Amygdala (tissue), 56 donors: ENCODE measurements around the gene ASB6.

Experiments
- DNase-seq, 56 donors: peaks; one replicate each; lab custom pipeline; 2025; lab: John Stamatoyannopoulos, UW

Gene ASB6

DNA sequence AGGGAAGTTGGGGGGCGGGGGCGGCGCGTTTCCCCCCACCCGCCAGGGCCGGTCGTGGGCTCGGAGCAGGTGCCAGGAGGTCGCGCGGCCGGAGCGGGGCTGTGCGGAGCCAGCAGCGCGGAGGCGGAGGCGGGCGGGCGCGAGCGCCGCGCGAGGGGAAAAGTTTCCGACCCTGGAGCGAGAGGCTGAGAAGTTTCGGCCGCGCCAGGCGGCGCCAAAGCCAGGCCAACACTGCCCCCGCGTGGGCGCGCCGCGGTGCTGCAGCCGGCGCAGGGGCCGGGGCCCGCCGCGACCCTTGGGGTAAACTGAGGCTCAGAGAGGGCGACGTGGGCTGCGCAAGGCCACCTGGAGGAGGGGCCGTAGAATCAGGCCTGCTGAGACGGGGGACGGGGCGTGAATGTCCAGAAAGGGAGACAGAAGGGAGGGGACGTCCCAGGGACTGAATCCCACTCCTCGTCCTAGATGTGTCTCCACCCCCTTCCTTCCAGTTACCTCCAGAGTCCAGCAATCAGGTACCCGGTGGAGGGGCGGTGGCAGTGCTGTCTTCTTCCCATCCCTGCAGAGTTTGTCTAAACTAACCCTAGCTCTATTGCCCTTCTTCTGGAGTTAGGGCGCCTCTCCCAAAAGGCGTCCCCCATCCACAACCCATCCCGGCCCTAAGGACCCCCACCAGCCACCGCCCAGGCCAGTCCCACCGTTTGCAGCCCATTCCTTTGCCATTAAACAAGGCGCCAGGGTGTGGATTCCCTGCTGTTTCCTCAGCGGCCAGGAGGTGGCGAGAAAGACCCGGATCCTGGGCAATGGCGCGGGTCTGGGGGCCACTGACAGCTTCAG lies 31.3 kb downstream of the ASB6 start:
- peak in 45 of 56 donors; percentile 9 to 76 (median 51) for DNase-seq

DNA sequence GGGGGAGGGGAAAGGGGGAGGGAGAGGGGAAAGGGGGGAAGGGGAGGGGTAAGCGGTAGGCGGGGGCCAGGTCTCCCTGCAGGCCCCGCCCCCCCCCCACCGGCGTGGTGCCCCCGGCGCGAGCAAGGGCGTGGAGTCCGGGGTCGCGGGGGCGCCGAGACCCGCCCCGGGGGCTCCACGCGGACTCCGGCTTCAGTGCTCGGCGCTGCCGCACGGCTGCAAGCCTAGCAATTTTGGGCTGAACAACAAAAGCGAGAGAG lies 31.8 kb downstream of the ASB6 start:
- no peak for DNase-seq

DNA sequence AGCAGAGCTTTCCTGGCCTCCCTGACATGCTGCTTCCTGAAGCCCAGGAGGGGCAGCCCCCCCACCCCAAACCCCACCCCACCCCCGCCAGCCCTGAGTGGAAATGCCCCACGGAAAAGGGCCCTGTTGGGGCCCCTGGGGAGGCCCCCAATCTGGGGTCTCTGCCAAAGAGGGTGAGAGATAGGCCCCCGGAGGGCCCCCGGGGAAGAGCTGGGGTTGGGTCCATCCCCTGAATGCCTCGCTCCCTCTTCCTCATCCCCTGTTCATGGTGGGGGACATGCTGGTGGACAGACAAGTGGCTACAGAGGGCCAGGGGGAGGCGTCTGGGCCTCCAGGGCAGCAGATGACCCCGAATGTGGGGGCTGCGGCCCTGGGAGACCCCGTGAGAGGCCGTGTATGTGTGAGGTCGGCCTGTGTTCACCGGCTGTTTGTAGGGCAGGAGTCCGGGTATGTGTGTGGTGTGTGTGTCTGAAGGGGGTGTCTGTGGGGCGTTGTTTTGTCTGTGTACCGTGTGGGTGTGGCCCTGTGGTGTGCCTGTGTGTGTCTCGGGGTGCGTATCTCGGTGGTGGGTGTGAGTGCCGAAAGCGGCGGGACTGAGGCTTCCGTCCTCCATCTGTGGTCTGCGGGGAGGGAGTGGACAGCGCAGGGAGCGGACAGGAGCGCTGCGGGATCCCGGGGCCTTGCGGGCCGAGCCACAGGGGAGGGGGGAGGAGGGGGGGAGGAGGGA lies 32.3 kb downstream of the ASB6 start:
- DNase-seq, result peak in 1 of 56 donors; percentile 38

DNA sequence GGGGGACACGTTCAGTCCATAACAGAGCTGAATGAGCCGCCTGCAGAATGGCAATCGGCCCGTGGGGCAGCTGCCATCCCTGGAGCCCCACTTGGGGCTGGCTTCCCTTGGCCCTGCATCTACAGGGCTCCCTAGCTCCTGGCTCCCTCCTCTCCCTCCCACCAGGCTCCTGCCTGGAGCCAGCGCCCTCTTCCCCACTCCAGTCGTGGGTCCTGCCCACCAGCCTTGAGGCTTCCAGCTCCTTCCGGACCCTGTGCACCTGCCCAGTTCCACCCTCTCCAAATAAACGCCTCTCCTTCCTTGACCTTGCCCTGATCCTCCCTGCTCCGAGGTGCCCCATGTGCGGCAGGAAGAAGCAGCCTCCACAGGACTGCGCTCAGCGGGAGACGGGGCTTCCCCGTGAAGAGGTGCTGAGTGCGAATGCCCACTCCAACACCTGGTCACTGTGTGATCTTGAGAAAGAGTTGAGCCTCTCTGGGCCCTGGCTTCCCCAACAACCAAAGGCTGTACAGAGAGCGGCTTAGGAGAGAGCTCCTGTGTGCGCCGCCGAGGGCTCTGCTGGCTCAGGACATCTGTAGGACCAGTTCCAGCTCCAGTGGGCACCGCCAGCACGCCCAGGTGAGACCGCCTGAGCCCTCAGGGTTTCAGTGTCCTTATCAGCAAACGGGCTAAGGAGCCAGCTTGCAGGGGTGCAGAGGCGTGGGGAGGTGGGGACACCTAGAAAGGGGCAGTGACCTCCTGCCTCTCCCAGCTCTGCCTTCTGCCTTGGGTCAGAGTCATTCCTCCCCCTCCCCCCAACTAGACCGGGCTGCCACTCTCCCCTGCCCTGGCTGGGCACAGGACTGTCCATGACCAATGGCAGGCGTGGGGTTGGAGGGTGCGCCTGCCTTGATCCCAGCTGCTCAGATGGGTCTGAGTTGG lies 33.1 kb downstream of the ASB6 start:
- DNase-seq, result no peak

DNA sequence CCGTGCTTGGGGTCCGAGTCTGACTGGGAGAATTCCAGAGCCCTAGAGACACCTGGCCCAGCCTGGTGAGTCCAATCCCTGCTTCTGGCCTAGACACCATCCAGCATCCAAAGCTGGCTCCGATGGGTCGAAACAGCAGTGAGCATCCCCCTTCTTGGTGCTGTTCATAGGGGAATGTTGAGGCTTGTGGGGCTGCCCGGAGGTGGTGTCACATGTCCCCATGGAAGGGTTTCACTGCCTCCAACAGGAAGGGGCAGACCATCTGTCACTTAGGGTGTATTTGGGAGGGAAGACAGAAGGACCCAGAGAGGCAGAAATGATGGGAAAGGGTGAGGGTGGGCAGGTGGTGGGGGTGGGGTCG lies 34.9 kb downstream of the ASB6 start:
- no peak for DNase-seq

DNA sequence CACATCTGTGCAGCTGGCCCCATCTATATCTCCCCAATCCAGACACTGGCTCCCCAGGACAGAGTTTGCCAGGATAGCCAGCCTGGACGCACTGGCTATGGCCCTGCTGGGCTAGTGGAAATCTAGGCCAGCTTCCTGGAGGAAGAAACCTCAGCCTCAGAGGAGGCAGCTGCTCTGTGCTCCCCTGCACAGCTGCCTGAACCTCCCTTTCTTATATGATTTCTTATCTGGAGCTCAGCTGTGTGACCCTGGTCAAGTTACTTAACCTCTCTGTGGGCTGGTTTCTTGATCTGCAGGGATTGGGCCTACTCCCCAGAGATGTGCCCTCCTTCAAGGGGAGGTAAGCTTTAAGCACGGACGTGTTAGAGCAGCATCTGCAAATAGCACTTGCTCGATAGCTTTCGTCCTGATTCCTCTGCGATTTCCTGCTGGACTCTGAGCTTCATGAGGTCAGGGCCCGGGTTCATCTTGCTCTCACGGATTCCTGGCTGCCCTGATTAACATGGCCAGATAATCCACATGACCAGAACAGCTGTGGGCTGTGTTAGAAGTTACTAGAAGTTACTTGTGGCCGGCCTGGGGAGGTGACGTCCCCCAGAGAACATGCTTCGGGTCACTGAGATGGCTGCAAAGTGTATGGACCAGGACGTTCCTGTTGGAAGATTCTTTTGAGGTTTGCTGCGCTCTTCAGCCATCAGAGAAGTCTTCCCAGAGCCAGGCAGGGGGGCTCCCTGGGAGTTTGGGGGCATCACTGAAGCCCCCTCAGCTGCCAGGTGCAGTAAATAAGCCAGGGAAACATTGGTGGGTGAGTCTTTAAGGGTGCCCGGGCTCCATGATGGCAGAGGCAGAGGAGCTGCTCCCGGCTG lies 35.6 kb downstream of the ASB6 start:
- DNase-seq, result no peak

DNA sequence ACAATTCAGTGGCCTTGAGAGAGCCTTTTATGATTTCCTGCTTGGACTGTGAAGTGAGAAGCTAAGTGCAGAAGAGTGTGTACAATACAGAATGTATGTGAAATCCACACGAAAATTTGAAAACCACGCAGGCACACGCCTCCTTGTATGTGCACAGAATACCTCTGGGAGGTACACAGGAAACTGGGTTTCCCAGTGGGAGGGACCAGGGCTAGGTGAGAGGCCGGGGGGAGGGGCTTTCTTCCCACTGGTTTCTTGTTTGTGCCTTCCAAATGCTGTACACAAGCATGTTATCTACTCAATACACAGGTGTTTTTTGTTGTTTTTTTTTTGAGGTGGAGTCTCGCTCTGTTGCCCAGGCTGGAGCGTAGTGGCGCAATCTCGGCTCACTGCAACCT lies 37.2 kb downstream of the ASB6 start:
- no peak for DNase-seq

DNA sequence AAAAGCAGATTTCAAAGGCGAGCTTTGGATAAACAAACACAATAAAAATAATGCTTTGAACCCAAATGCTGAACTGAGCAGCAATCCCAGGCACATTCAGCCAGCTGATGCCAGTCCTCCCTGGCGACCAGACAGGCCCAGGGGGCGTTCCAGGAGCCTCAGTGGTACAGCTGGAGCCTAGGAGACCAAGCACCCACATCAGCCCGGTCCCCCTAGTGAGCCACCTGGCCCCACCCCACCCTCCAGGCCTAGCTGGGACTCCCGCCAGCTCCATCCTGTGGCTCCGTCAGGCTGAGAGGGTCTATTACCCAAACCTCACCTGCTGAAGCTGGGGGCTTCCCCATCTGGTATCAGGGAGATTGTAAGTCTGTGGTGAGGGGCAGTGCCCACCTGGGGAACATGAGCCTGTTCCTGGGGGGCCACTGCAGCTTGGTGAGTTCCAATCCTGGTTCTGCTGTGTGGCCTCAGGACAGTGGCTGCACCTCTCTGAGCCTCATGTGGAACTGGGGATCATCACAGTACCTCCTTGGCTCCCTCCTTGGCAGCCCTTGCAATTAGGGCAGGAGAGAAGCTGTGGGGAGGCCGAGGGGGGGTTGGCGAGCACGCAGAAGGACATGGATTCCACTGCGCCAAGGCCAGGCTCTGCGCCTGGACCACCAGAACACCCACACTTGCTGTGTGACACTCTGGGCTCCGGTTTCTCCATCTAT lies 37.7 kb downstream of the ASB6 start:
- no peak for DNase-seq

DNA sequence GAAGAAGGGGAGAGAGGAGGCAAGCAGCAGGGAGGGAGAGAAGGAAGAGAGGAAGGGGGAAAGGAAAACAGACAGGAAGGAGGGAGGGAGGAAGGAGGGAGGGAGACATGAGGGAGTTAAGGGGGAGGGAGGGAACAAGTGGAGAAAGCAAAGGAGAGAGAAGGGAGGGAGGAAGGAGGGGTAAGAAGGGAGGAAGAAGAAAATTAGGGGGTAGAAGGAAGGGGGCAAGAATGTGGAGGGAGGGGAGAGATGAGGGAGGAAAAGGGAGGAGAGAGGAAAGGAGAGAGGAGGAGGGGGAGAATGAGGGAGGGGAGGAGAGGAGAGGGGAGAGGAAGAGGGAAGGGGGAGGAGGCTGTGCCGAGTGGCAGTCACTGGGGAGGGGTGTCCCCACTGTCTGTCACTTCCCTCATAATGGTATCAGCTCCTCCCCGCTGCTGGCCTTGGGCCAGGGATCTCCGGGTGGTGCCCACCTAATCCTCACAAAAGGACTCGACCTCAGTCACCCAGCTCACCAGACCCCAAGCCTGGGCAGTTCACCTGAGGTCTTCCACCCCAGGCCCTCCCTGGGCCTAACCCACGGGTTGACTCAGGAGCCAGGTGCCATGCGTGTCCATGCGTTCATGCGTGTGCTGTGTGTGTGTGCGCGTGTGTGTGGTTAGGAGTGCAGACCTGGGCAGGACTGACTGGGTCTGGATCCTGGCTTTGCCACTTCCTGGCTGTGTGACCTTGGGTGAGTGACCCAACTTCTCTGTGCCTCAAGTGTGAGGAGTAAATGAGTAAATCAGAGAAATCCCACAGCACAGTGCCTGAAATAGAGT lies 39.1 kb downstream of the ASB6 start:
- peak in 1 of 56 donors; percentile 30 for DNase-seq

DNA sequence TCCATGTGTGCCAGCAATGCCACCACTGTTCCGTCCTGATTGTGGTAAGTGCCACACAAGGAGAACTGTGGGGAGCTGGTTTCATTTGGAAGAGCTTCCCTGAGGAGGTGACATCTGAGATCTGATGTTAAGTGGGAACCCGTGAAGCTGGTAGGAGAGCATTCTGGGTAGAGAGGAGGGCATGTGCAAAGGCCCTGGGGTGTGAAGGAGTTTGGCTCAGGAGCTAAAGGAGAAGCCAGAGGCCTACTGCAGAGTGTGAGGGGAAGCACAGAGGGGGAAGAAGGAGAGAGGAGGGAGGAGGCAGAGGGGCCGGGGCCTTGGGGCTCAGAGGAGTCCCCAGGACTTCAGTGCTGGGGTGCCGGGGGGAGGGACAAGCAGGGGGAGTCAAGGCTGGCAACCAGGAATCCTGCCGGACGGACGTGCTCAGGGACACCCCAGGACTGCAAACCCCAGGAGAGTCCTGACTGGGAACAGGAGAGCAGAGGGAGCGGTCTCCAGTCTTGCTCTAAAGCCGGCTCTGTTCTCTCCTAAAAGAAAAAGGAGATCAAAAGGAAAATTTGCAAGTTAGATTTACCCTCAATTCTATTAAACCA lies 40.8 kb downstream of the ASB6 start:
- DNase-seq, result no peak

DNA sequence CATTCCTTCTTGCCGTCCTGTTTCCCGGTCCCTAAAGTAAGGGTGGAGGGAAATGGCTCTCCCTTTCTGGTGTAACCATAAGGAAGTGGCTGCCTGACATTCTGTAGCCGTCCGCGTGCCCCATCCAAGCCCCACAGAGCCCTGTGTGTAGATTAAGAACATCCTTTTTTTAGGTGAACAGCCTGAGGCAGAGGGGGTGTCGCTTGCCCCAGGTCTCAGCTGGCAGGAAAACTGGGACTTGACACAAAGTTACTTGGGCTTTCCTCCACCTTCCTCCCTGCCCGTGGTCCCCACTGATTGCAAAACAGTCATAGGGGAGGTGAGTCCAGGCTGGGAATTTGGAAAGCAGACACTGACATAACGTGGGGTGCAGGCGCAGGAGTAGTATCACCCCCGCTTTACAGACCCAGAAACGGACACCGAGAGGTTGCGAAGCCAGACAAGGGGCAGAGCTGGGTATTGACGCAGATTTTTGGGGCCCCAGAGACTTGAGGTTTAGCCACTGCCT lies 43.8 kb downstream of the ASB6 start:
- no peak for DNase-seq

DNA sequence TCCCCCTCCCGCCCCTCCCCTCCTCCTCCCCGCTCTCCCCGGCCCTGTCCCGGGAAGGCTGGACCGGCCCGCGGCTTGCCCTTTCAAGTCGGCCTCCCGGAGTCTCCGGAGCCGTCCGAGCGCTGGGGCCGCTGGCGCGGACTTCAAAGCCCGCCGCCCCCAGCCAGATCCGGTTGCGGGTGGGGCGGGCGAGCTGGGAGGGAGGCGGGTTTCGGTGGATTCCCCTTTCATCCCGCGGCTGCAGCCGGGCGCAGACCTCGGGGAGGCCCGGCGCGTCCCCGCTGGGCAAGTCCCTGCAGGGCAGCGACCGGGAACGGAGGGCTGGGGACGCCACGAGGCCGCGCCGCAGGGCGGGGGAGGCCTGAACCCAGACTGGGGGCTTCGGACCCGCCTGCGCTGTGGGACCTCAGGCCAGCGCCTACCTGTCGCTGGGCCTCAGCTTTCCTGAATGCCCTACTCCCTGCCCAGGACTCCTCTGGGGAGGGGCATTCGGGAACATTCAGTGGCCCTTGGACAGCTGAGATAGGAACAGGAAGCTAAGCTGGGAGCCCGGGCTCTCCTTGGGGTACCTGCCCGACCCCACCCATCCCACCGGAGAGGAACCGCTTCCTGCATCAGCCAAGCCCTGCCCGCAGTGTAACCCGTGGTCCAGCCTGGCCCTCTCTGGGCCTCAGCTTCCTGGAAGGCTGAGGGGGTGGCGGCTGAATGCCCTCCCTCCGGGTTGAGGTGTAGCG lies 44.4 kb downstream of the ASB6 start:
- DNase-seq, result peak in 1 of 56 donors; percentile 58

DNA sequence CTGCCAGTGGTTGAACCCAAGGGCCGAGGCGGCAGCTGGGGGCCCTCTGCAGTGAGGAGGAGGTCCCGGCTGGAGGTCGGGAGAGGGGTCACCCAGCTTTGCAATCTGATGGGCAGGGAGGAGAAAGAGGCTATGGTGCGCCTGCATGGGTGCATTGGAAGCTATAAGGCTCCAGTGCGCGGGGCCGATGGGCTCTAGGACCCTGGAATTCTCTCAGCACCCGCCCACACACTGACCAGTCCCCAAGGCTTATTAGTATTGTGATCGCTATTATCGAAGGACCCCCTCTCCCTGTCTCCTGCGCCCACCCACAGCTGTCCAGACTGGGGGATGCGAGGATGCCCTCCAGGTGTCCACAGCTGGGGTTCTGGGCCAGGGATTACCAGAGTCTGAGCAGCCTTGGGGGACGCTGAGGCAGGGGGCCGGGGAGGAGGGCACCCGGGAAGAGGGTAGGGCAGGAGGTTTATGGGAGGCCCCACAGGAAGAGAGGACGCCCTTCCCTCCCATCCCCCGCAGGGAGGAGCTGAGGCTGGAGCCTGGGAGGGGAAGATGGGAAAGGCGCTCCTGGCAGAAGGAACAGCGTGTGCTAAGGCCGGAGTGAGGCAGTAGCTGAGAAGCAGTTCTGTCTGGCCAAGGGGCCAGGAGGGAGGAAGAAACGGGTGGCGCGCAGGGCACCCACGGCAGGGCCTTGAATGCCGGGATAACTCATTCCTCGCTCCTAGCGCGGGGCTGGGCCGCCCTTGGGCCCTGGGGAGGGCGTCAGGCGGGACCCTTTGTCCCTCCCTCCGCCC lies 45.2 kb downstream of the ASB6 start:
- peak in 2 of 56 donors; percentile 24 to 58 for DNase-seq

DNA sequence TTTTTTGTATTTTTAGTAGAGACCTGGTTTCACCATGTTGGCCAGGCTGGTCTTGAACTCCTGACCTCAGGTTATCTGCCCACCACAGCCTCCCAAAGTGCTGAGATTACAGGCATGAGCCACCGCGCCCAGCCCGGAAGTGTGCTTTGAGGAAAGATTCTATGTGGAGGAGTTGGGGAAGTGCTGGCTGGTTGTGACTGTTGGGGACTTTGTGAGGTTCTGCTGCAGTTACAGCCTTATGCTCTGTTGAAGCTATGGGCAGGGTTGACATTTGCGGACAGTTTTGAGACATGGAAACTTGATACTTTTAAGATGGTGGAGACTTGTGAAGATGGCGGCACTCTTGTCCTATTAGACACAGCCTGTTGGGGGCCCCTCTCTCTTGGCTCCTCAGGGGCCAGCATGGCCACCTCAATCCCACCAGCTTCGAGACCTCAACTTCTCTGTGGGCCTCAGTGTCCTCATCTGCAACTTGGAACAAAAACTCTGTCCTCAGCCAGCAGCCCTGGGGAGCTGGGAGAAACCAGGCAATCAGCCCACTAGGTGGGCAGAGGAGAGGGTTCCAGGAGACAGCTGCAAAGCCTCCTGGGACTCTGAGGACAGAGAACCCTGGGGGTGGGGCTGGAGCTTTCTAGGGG lies 45.9 kb downstream of the ASB6 start:
- DNase-seq, result no peak

DNA sequence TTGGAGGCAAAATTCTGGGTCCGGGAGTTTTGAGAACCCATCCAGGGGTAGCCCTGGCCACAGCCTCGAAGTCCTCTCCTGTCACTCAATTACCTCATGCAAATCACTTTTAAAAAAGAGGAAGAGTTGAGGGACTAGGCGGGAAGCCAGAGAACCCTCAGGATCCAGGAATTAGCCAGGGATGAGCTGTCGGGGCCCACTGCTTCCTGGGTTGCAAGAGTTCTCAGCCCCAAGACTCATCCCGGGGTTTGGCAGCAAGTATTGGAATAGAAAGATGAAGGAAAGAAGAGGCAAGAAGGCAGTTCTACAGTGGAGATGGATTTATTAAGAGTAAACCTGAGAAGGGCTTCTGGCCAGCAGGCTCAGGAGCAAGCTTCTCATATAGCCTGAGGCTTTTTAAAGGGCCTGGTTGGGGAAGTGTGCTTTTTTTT lies 46.6 kb downstream of the ASB6 start:
- no peak for DNase-seq

DNA sequence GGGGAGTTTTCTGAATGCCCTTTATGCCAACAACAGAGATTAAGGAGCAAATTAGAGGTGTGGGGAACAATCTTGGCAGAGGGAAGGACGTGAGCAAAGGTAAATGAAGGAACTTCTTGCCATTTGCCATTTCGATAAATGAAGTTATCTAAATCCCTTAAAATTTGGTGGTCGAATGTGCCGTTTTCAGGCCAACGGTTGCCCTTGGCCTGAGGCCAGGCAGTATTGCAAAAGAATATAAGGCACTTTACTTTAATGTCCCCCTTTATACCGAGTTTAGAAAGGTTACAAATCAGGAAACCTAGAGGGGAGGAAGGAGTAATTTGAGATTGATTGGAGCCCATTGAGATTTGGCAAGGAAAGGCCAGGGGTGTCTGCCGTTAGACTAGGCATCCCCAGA lies 47.3 kb downstream of the ASB6 start:
- no peak for DNase-seq
